ENCODE results near the gene CSMD2. TPM values are rescaled to one million over a fixed set of nuclear protein-coding genes. Genes with fewer than 3 reads are reported as not detected.

CSMD2 gene
- total RNA-seq, 1 experiment from 2014 or later, result 0.22 TPM

- no peaks in the 10 kb centered on the region for H3K9me2 ChIP-seq (ENCODE audit: insufficient read depth)
- no peak overlapping the region for H3K4me2 ChIP-seq (ENCODE audit: low read length)
- DNase-seq (ENCODE audit: low read depth, low spot score) (no peak), ATAC-seq (no peak)
- BruUV-seq (replicated peaks), result no TSS peak
- H3K27ac ChIP-seq (ENCODE audit: low read depth, low read length), result no peak overlapping the region
- H3K4me1 ChIP-seq (ENCODE audit: control insufficient read depth in 1 of 2, insufficient read depth in 2 of 2, low read length in 2 of 2), result no peaks in the 10 kb centered on the region
- ChIA-PET CTCF (no interaction called here), POLR2A (no interaction called here), RAD21 (ENCODE audit: low non-redundant PET in 1 of 2, low total read pairs in 2 of 2, uncharacterized antibody in 2 of 2, unreplicated experiment in 2 of 2) (no interaction called here)
- peaks cover 12% of the 10 kb centered on the region for H3K27me3 ChIP-seq (ENCODE audit: insufficient read depth, low read length)
- H3K4me3 ChIP-seq (replicated peaks in 1 of 2; ENCODE audit: low read depth in 1 of 2, low read length in 2 of 2), result no peak overlapping the region
- intact Hi-C loops (cut with micrococcal nuclease), result no loop called here
- no peak overlapping the region for H2AFZ ChIP-seq (ENCODE audit: low read depth, low read length, poor library complexity, severe bottlenecking)
- H4K20me1 ChIP-seq (ENCODE audit: insufficient read depth), result no peaks in the 10 kb centered on the region
- H3K9me3 ChIP-seq (ENCODE audit: control insufficient read depth in 1 of 2, insufficient read depth in 1 of 2, low read depth in 1 of 2, low read length in 2 of 2), result no peaks in the 10 kb centered on the region
- H3K79me2 ChIP-seq (ENCODE audit: insufficient read depth, low read length), result no peaks in the 10 kb centered on the region
- no peaks in the 10 kb centered on the region for H3K36me3 ChIP-seq (ENCODE audit: control insufficient read depth in 1 of 2, insufficient read depth in 2 of 2, low read length in 2 of 2)
- no peak for TF ChIP-seq FOSL1 (IDR thresholded peaks at IDR 0.05; ENCODE audit: low read depth)
- TF ChIP-seq REST (IDR thresholded peaks at IDR 0.05; ENCODE audit: low read depth), result no peak
- no peak for TF ChIP-seq YY1 (IDR thresholded peaks at IDR 0.05; ENCODE audit: extremely low read depth, insufficient replicate concordance, low read depth, low read length)
- TF ChIP-seq POLR2AphosphoS5 (IDR thresholded peaks at IDR 0.05; ENCODE audit: low read depth, low read length), result no peak
- TF ChIP-seq CEBPB (IDR thresholded peaks at IDR 0.05; ENCODE audit: low read depth), result no peak
- no peak for TF ChIP-seq EZH2phosphoT487 (IDR thresholded peaks at IDR 0.05; ENCODE audit: borderline replicate concordance)
- TF ChIP-seq ZBTB33 (IDR thresholded peaks at IDR 0.05; ENCODE audit: extremely low read depth, insufficient replicate concordance, low read length), result no peak
- TF ChIP-seq TCF7L2 (IDR thresholded peaks at IDR 0.05; ENCODE audit: borderline replicate concordance, extremely low read depth, insufficient read depth, insufficient read length), result no peak
- no peak for TF ChIP-seq SP1 (IDR thresholded peaks at IDR 0.05; ENCODE audit: low read depth)
- no peak for TF ChIP-seq SIN3A (IDR thresholded peaks at IDR 0.05; ENCODE audit: low read depth)
- TF ChIP-seq CTCF (IDR thresholded peaks at IDR 0.05 in 2 of 3, conservative IDR thresholded peaks at IDR 0.05 in 1 of 3; ENCODE audit: borderline replicate concordance in 1 of 3, insufficient read depth in 1 of 3, low read depth in 2 of 3, low read length in 2 of 3), result no peak
- TF ChIP-seq ATF3 (IDR thresholded peaks at IDR 0.05), result no peak
- TF ChIP-seq RAD21 (IDR thresholded peaks at IDR 0.05; ENCODE audit: low read depth), result no peak
- no peak for TF ChIP-seq SRF (IDR thresholded peaks at IDR 0.05; ENCODE audit: low read depth)
- TF ChIP-seq EGR1 (IDR thresholded peaks at IDR 0.05; ENCODE audit: low read depth), result no peak
- no peak overlapping the region for H3K9ac ChIP-seq (ENCODE audit: low read length)
Measured at GRCh38 chr1:33577663-33578062, 587.4 kb downstream of the CSMD2 start.
